GM12872 (cell line): ENCODE results near the gene ADRM1.
A peak's percentile ranks its signal among the peaks of the same experiment; 100 is the strongest.

Experiments used
- CTCF ChIP-seq: IDR thresholded peaks from 3 replicates; pipeline ENCODE4 v1.5.1; 2011; ENCODE audit warnings: low read depth, mild to moderate bottlenecking, low read length, moderate library complexity; ENCODE audit not compliant: insufficient read depth

ADRM1 gene

DNA sequence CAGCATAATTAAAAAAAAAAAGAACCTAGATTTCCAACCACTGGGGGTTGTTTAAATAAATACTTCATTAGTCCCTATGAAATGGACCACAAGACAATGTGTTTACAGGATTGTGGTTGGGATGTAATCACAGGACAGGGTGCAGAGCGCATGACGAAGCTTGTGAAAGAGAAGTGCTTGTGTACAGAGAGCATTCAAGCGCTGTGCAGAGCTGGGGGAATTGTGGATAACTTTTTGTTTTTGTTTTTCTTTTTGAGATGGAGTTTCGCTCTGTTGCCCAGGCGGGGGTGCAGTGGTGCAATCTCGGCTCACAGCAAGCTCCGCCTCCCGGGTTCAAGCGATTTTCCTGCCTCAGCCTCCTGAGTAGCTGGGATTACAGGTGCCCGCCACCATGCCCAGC, 42.0 kb downstream of the ADRM1 start:
- TF ChIP-seq CTCF: no peak

DNA sequence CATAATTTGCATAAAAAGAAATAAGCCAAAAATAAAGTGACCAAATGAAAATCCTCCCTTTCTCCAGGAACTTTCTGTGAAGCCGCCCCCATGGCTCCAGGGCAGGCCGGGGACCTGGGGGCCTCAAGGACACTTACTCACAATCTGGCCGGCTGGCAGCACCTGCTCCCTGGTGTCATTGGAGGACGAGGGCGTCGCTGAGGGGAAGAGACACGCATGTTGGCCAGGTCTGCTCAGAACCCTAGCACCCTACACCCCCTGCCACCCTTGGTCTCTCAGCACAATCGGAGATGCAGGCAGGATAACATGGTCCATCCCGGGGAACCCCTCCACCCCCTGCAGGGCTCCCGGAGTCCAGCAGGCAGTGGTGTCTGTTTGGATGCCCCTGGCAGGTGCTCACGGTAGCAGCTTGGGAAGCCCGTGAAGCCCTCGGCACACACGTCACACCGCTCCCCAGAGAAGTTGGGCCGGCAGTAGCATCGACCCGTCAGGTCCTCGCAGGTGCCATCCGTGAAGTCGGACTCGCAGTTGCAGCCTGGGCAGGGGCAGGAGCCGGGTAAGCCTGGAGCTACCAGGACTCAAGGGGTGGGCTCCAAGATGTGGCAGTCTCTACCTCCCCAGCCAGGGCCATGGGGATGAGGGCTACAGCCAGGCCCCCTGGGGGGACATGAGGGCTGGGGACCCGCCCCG, 43.0 kb downstream of the ADRM1 start:
- 0 out of 3 replicates have a peak, but pooled peaks have one; percentile 7 for TF ChIP-seq CTCF

- TF ChIP-seq CTCF: no peak
Observed at GRCh38 chr20:62346398-62347150, 43.8 kb downstream of the ADRM1 start.

- TF ChIP-seq CTCF: no peak
Observed at GRCh38 chr20:62347151-62347404, 44.3 kb downstream of the ADRM1 start.

- TF ChIP-seq CTCF: no peak
Observed at GRCh38 chr20:62347445-62347844, 44.6 kb downstream of the ADRM1 start.

GRCh38 chr20:62348604-62349003, 45.8 kb downstream of the ADRM1 start:
- no peak for TF ChIP-seq CTCF

DNA sequence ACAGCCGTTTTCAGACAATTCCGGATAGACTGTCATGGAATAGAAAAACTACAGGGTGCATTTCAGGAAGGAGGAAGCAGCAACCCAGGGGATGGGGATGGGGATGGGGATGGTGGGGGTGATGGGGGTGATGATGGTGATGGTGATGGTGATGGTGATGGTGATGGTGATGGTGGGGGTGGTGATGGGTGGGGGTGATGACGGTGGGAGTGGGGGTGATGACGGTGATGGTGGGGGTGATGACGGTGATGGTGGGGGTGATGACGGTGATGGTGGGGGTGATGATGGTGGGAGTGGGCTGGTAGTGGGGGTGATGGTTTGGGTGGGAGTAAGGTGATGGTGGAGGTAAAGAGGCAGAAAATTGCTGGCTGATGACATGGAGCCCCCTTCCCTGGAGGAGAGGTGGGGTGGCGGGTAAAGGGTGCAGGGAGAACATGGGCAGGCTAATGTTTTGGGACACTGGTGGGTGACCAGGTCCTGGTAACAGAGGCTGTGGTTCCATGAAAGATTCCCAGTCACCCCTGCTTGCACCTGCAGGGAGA, 46.8 kb downstream of the ADRM1 start:
- no peak for TF ChIP-seq CTCF
